ENCODE measurements around the gene NNT. TPM values are rescaled to one million over a fixed set of nuclear protein-coding genes. Genes with fewer than 3 reads are reported as not detected.
A peak's percentile ranks its signal among the peaks of the same experiment; 100 is the strongest.

The NNT gene
- total and polyA plus RNA-seq, 2 of the 13 experiments (the other 11 are each of a cell fraction or from before 2014, with no cell fraction given): 21.1 to 58.0 TPM

DNA sequence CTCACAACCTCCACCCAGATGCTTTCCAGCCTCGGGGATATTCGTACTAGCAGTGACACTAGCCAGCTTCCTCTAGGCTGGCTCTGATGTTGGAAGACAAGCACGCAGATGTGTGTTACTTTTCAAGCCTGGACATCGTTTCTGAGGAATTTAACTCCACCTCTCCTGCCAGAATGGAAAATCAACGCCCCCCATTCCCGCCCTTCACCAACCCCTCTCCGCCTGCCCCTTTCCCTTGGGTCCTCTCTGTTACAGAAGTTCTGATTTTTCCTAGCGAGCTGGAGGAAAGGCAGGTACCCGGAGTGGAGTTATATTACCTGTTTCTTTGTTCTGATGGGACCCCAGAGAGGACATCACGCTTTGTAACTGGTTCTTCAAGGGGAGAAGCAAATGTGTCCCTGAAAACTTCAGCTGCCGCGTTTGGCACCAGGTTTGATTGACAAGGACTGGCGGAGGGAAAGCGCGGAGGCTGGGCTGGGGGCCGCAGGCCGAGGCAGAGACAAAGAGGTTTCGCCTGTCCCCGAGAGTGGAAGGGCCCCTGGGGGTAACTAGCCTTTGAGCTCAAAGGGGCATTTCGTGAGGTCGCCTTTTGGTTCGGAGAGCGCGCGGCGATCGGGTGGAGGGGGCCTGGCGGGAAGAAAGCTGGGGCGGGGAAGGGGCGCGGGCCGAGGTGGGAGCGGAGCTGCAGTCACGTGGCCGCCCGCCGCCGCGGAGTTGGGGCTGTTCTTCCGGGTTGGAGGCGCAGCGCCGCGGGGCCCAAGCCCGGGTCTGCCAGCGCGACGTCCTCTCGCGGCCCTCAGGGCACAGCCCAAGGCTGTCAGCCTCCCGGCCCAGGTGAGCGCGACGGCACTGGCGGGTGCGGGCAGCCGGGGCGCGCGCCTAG lies at the start of gene NNT (continued):
- TF ChIP-seq PAXIP1 (CRISPR knock-in tag; conservative IDR thresholded peaks at IDR 0.05) (no peak), SP4 (CRISPR knock-in tag; IDR thresholded peaks at IDR 0.05) (peak; percentile 46; the same call in 1 of the 2 replicates), MXD3 (CRISPR knock-in tag; IDR thresholded peaks at IDR 0.05) (no peak), ISX (CRISPR knock-in tag; conservative IDR thresholded peaks at IDR 0.05) (peak; percentile 93; the same call in 1 of the 2 replicates), ZNF362 (CRISPR knock-in tag; IDR thresholded peaks at IDR 0.05; ENCODE audit: borderline replicate concordance) (no peak), TEAD2 (CRISPR knock-in tag; IDR thresholded peaks at IDR 0.05) (0 out of 2 replicates have a peak, but pooled peaks have one; percentile 64), ATF7-NPFF (CRISPR knock-in tag; IDR thresholded peaks at IDR 0.05; ENCODE audit: low read depth) (peak; percentile 69), ZNF510 (CRISPR knock-in tag; IDR thresholded peaks at IDR 0.05; ENCODE audit: low read depth) (0 out of 2 replicates have a peak, but pooled peaks have one; percentile 45), ZNF484 (CRISPR knock-in tag; IDR thresholded peaks at IDR 0.05; ENCODE audit: borderline replicate concordance, low read depth) (no peak), RFX3 (CRISPR knock-in tag; IDR thresholded peaks at IDR 0.05) (no peak), ZNF12 (CRISPR knock-in tag; IDR thresholded peaks at IDR 0.05) (no peak), CCDC6 (CRISPR knock-in tag; IDR thresholded peaks at IDR 0.05) (0 out of 2 replicates have a peak, but pooled peaks have one; percentile 48), ZNF614 (CRISPR knock-in tag; IDR thresholded peaks at IDR 0.05; ENCODE audit: borderline replicate concordance) (no peak), ZNF496 (CRISPR knock-in tag; IDR thresholded peaks at IDR 0.05; ENCODE audit: insufficient replicate concordance) (no peak), JUNB (CRISPR knock-in tag; IDR thresholded peaks at IDR 0.05; ENCODE audit: borderline replicate concordance) (no peak)
- TF ChIP-seq, protein P1, sequence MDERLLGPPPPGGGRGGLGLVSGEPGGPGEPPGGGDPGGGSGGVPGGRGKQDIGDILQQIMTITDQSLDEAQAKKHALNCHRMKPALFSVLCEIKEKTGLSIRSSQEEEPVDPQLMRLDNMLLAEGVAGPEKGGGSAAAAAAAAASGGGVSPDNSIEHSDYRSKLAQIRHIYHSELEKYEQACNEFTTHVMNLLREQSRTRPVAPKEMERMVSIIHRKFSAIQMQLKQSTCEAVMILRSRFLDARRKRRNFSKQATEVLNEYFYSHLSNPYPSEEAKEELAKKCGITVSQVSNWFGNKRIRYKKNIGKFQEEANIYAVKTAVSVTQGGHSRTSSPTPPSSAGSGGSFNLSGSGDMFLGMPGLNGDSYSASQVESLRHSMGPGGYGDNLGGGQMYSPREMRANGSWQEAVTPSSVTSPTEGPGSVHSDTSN (CRISPR knock-in tag; IDR thresholded peaks at IDR 0.05): peak; percentile 76
- TF ChIP-seq, protein P2, sequence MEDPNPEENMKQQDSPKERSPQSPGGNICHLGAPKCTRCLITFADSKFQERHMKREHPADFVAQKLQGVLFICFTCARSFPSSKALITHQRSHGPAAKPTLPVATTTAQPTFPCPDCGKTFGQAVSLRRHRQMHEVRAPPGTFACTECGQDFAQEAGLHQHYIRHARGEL (CRISPR knock-in tag; IDR thresholded peaks at IDR 0.05): no peak
- TF ChIP-seq, protein P3, sequence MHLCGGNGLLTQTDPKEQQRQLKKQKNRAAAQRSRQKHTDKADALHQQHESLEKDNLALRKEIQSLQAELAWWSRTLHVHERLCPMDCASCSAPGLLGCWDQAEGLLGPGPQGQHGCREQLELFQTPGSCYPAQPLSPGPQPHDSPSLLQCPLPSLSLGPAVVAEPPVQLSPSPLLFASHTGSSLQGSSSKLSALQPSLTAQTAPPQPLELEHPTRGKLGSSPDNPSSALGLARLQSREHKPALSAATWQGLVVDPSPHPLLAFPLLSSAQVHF (CRISPR knock-in tag; IDR thresholded peaks at IDR 0.05): no peak
- TF ChIP-seq, protein P4, sequence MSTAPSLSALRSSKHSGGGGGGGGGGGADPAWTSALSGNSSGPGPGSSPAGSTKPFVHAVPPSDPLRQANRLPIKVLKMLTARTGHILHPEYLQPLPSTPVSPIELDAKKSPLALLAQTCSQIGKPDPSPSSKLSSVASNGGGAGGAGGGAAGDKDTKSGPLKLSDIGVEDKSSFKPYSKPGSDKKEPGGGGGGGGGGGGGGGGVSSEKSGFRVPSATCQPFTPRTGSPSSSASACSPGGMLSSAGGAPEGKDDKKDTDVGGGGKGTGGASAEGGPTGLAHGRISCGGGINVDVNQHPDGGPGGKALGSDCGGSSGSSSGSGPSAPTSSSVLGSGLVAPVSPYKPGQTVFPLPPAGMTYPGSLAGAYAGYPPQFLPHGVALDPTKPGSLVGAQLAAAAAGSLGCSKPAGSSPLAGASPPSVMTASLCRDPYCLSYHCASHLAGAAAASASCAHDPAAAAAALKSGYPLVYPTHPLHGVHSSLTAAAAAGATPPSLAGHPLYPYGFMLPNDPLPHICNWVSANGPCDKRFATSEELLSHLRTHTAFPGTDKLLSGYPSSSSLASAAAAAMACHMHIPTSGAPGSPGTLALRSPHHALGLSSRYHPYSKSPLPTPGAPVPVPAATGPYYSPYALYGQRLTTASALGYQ (CRISPR knock-in tag; IDR thresholded peaks at IDR 0.05): no peak

Measured in HepG2 (cell line).